ENCODE measurements around the gene HHATL. TPM values are rescaled to one million over a fixed set of nuclear protein-coding genes. Genes with fewer than 3 reads are reported as not detected.

The HHATL gene
- polyA plus RNA-seq, 3 donors = not detected

DNA sequence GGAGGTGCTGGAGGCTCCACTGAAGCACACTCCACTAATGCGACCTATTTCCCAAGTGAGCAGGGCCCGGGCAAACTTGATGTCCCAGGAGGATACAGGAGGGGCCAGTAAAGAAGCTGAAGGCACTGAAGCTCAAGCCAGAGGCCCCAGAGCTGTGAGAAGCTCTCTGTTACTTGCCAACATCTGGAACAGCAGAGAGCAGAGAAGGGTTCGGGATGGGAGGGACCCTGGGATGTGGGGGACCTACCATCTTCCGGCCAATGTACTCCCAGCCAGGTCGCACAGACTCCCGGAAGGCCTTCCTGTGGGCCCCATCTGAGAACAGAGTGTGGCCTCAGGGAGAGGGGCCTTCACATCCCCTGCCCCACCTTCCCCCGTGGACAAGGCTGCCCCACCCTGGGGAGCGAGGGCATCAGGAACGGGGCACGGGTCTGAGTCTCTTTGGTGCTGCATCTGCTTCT lies 3.1 kb downstream of the HHATL start:
- H3K27me3 Mint-ChIP-seq (ENCODE audit: low read depth in 3 of 3) = peaks cover 6 to 15% (median 10%) of the 10 kb centered on the region in 3 donors
- peaks cover 3% of the 10 kb centered on the region for H3K4me1 Mint-ChIP-seq
- TF ChIP-seq, protein P1, sequence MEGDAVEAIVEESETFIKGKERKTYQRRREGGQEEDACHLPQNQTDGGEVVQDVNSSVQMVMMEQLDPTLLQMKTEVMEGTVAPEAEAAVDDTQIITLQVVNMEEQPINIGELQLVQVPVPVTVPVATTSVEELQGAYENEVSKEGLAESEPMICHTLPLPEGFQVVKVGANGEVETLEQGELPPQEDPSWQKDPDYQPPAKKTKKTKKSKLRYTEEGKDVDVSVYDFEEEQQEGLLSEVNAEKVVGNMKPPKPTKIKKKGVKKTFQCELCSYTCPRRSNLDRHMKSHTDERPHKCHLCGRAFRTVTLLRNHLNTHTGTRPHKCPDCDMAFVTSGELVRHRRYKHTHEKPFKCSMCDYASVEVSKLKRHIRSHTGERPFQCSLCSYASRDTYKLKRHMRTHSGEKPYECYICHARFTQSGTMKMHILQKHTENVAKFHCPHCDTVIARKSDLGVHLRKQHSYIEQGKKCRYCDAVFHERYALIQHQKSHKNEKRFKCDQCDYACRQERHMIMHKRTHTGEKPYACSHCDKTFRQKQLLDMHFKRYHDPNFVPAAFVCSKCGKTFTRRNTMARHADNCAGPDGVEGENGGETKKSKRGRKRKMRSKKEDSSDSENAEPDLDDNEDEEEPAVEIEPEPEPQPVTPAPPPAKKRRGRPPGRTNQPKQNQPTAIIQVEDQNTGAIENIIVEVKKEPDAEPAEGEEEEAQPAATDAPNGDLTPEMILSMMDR (IDR thresholded peaks at IDR 0.05) = no peak
- Histone ChIP-seq H4K20me1 (ENCODE audit: insufficient read depth, low read length) (no peaks in the 10 kb centered on the region), H3K4me3 (replicated peaks in 1 of 3; ENCODE audit: low read depth in 2 of 3, low read length in 3 of 3) (no peak overlapping the region), H3K27me3 (ENCODE audit: control insufficient read depth in 2 of 2, insufficient read depth in 2 of 2, low read length in 2 of 2) (no peaks in the 10 kb centered on the region), H3K79me2 (ENCODE audit: insufficient read depth, low read length) (no peaks in the 10 kb centered on the region), H3K36me3 (replicated peaks in 1 of 2; ENCODE audit: control insufficient read depth in 1 of 2, insufficient read depth in 2 of 2, low read length in 2 of 2) (no peaks in the 10 kb centered on the region), H3K4me2 (replicated peaks; ENCODE audit: extremely low read depth, low read length, poor library complexity, severe bottlenecking) (no peak overlapping the region), H3K9ac (ENCODE audit: insufficient read depth, low read length, poor library complexity, severe bottlenecking) (no peak overlapping the region), H2AFZ (ENCODE audit: insufficient read depth, low read depth, low read length, poor library complexity, severe bottlenecking) (no peak overlapping the region), H3K4me1 (ENCODE audit: control insufficient read depth in 1 of 2, insufficient read depth in 2 of 2, low read length in 2 of 2) (no peaks in the 10 kb centered on the region), H3K27ac (ENCODE audit: low read depth in 1 of 2, low read length in 2 of 2) (no peak overlapping the region), H3K9me3 (replicated peaks in 1 of 2; ENCODE audit: control insufficient read depth in 1 of 2, insufficient read depth in 1 of 2, low read length in 2 of 2) (no peaks in the 10 kb centered on the region)
- H3K9me3 Mint-ChIP-seq = no peaks in the 10 kb centered on the region
- no peak overlapping the region for H3K27ac Mint-ChIP-seq
- intact Hi-C loops (cut with micrococcal nuclease) = no loop called here
- 69% methylated on average over 7 of the region's 10 CpGs for WGBS (ENCODE audit: insufficient coverage)
- H3K36me3 Mint-ChIP-seq = no peaks in the 10 kb centered on the region
- DNase-seq = no peak
- H3K4me3 Mint-ChIP-seq = no peak overlapping the region

DNA sequence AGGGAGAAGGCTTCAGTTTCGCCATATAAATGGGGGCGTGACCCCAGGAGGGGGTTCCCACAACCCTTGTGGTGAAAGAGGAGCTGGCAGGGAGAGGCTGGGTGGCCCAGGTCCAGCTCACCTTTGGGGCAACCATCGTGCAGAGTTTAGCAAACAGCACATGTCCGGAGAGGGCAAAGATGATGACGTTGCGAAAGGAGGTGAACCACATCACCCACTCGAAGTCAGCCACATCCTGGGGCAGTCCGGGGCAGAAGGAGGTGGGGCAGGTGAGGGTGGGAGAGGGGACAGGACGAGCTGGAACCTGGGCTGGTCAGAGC lies 3.7 kb downstream of the HHATL start:
- 89% methylated on average over 2 of the region's 9 CpGs for WGBS (ENCODE audit: insufficient coverage)
- no peak for DNase-seq
- Histone ChIP-seq H3K9ac (ENCODE audit: insufficient read depth, low read length, poor library complexity, severe bottlenecking) (no peak overlapping the region), H3K27ac (ENCODE audit: low read depth in 1 of 2, low read length in 2 of 2) (no peak overlapping the region), H3K4me3 (replicated peaks in 1 of 3; ENCODE audit: low read depth in 2 of 3, low read length in 3 of 3) (no peak overlapping the region), H3K27me3 (ENCODE audit: control insufficient read depth in 2 of 2, insufficient read depth in 2 of 2, low read length in 2 of 2) (no peaks in the 10 kb centered on the region), H2AFZ (ENCODE audit: insufficient read depth, low read depth, low read length, poor library complexity, severe bottlenecking) (no peak overlapping the region), H3K4me2 (replicated peaks; ENCODE audit: extremely low read depth, low read length, poor library complexity, severe bottlenecking) (no peak overlapping the region), H3K9me3 (replicated peaks in 1 of 2; ENCODE audit: control insufficient read depth in 1 of 2, insufficient read depth in 1 of 2, low read length in 2 of 2) (no peaks in the 10 kb centered on the region), H3K79me2 (ENCODE audit: insufficient read depth, low read length) (no peaks in the 10 kb centered on the region), H4K20me1 (ENCODE audit: insufficient read depth, low read length) (no peaks in the 10 kb centered on the region), H3K4me1 (ENCODE audit: control insufficient read depth in 1 of 2, insufficient read depth in 2 of 2, low read length in 2 of 2) (no peaks in the 10 kb centered on the region), H3K36me3 (replicated peaks in 1 of 2; ENCODE audit: control insufficient read depth in 1 of 2, insufficient read depth in 2 of 2, low read length in 2 of 2) (no peaks in the 10 kb centered on the region)
- H3K36me3 Mint-ChIP-seq = no peaks in the 10 kb centered on the region
- H3K4me1 Mint-ChIP-seq = peaks cover 3% of the 10 kb centered on the region
- intact Hi-C loops (cut with micrococcal nuclease) = no loop called here
- no peaks in the 10 kb centered on the region for H3K9me3 Mint-ChIP-seq
- H3K27ac Mint-ChIP-seq = peak overlapping the region in 1 of 7 donors; percentile 36
- TF ChIP-seq, protein P1 (IDR thresholded peaks at IDR 0.05) = no peak
- peaks cover 6 to 15% (median 10%) of the 10 kb centered on the region in 3 donors for H3K27me3 Mint-ChIP-seq (ENCODE audit: low read depth in 3 of 3)
- H3K4me3 Mint-ChIP-seq = no peak overlapping the region

Measured in CD14-positive monocyte (primary cell).